ENCODE results near the gene PPEF1.

GRCh38 chrX:18769364-18769763 lies 61.9 kb downstream of the PPEF1 start:
- no peak for TF ChIP-seq EZH2 (IDR thresholded peaks at IDR 0.05; ENCODE audit: low read depth, low read length, severe bottlenecking)
- TF ChIP-seq POLR2AphosphoS5 (IDR thresholded peaks at IDR 0.05; ENCODE audit: low read depth, low read length): no peak
- TF ChIP-seq FOSL1 (IDR thresholded peaks at IDR 0.05; ENCODE audit: insufficient read depth, low read depth, low read length): no peak
- no peak for TF ChIP-seq CREB1 (IDR thresholded peaks at IDR 0.05)
- TF ChIP-seq POLR2A (IDR thresholded peaks at IDR 0.05; ENCODE audit: control extremely low read depth in 1 of 2, low read depth in 2 of 2, low read length in 2 of 2): no peak
- TF ChIP-seq, protein P1, sequence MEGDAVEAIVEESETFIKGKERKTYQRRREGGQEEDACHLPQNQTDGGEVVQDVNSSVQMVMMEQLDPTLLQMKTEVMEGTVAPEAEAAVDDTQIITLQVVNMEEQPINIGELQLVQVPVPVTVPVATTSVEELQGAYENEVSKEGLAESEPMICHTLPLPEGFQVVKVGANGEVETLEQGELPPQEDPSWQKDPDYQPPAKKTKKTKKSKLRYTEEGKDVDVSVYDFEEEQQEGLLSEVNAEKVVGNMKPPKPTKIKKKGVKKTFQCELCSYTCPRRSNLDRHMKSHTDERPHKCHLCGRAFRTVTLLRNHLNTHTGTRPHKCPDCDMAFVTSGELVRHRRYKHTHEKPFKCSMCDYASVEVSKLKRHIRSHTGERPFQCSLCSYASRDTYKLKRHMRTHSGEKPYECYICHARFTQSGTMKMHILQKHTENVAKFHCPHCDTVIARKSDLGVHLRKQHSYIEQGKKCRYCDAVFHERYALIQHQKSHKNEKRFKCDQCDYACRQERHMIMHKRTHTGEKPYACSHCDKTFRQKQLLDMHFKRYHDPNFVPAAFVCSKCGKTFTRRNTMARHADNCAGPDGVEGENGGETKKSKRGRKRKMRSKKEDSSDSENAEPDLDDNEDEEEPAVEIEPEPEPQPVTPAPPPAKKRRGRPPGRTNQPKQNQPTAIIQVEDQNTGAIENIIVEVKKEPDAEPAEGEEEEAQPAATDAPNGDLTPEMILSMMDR (IDR thresholded peaks at IDR 0.05; ENCODE audit: control extremely low read depth in 1 of 3, insufficient read depth in 1 of 3, low read depth in 1 of 3, low read length in 3 of 3): no peak
- TF ChIP-seq YY1 (IDR thresholded peaks at IDR 0.05; ENCODE audit: low read depth, low read length): no peak
- no peak for TF ChIP-seq SIN3A (conservative IDR thresholded peaks at IDR 0.05 in 1 of 2, IDR thresholded peaks at IDR 0.05 in 1 of 2; ENCODE audit: low read depth in 1 of 2, low read length in 2 of 2)
- no peak for TF ChIP-seq KDM5A (IDR thresholded peaks at IDR 0.05; ENCODE audit: low read length)
- no peak for TF ChIP-seq ATF3 (IDR thresholded peaks at IDR 0.05; ENCODE audit: insufficient read depth, low read depth, low read length)
- TF ChIP-seq TCF12 (IDR thresholded peaks at IDR 0.05; ENCODE audit: low read depth, low read length): no peak

Data from H1 (cell line).